Endothelial cell of umbilical vein (primary cell): ENCODE measurements around the gene SEMA5A. TPM values are rescaled to one million over a fixed set of nuclear protein-coding genes. Genes with fewer than 3 reads are reported as not detected.

Source experiments
- BruUV-seq: library from RNA; stranded (reverse); fragments of 400-500 nt; replicated peaks from 2 replicates; lab custom pipeline; 2021; lab: Mats Ljungman, UMichigan
- CTCF ChIA-PET: fragments of 300-600, 350-600 bp; sonication (Branson Sonifier 250); formaldehyde crosslinking; loops from one replicate; lab custom pipeline; 2021; ENCODE audit warnings: antibody characterized with exemption, inconsistent platforms; lab: Charles Lee
- POLR2A ChIA-PET: fragments of 300-600, 350-600 bp; sonication (Branson Sonifier 250); formaldehyde crosslinking; loops from one replicate; lab custom pipeline; 2021; ENCODE audit warnings: antibody characterized with exemption, inconsistent platforms; lab: Charles Lee
- DNase-seq: peaks from one replicate; pipeline ENCODE4 v3.0.0-alpha.2; 2011; ENCODE audit warnings: low read depth, low spot score
- FAIRE-seq: peaks from 2 replicates; lab custom pipeline; 2011; peaks lifted over from hg19 to GRCh38; lab: Jason Lieb, UNC
- H2AFZ ChIP-seq: 2 replicates; pipeline ENCODE4 v1.6.0; 2012; ENCODE audit warnings: low read depth, low read length, control low read depth, inconsistent platforms
- H3K27ac ChIP-seq: 2 replicates; pipeline ENCODE4 v1.5.1; 2011; ENCODE audit warnings: low read depth, mild to moderate bottlenecking, control low read depth, low read length, moderate library complexity; ENCODE audit not compliant: insufficient read depth
- H3K27me3 ChIP-seq, 2 experiments: 2 replicates each; pipeline versions ENCODE4 v1.6.0 to v1.6.1; 2011; ENCODE audit warnings: low read length in 2 of 2, mixed read lengths in 1 of 2; ENCODE audit not compliant: control insufficient read depth in 2 of 2, insufficient read depth in 2 of 2
- H3K36me3 ChIP-seq, 2 experiments: 2 replicates in 1 of 2; 3 replicates in 1 of 2; pipeline ENCODE4 v1.5.1; 2011; ENCODE audit warnings: low read length in 2 of 2, mild to moderate bottlenecking in 1 of 2, moderate library complexity in 1 of 2; ENCODE audit not compliant: control insufficient read depth in 2 of 2, insufficient read depth in 2 of 2; ENCODE audit errors: extremely low read depth in 1 of 2
- H3K4me1 ChIP-seq: 3 replicates; pipeline ENCODE4 v1.5.1; 2011; ENCODE audit warnings: mild to moderate bottlenecking, low read length; ENCODE audit not compliant: control insufficient read depth, insufficient read depth; ENCODE audit errors: extremely low read depth
- H3K4me2 ChIP-seq: 2 replicates; pipeline ENCODE4 v1.6.1; 2011; ENCODE audit warnings: low read length, control low read depth, mixed read lengths; ENCODE audit not compliant: insufficient read depth
- H3K4me3 ChIP-seq, 3 experiments: fragments of 200-600 bp in 1 of 3; sonication (generic), shearing (Covaris generic) in 1 of 3; replicated peaks in 1 of 3; 2 replicates each; pipeline ENCODE4 v1.5.1; 2011 to 2016; ENCODE audit warnings: control low read depth in 3 of 3, low read length in 3 of 3, mild to moderate bottlenecking in 2 of 3, inconsistent platforms in 1 of 3, low read depth in 1 of 3, moderate library complexity in 1 of 3; ENCODE audit not compliant: insufficient read depth in 1 of 3
- H3K79me2 ChIP-seq: 2 replicates; pipeline ENCODE4 v1.6.0; 2012; ENCODE audit warnings: low read length, inconsistent platforms; ENCODE audit not compliant: control insufficient read depth, insufficient read depth
- H3K9ac ChIP-seq: replicated peaks from 2 replicates; pipeline ENCODE3; 2011; ENCODE audit warnings: low read length, control low read depth; ENCODE audit not compliant: insufficient read depth; ENCODE audit errors: extremely low read depth
- H3K9me1 ChIP-seq: replicated peaks from 3 replicates; pipeline ENCODE4 v1.6.0; 2011; ENCODE audit warnings: mild to moderate bottlenecking, low read length; ENCODE audit not compliant: control insufficient read depth, insufficient read depth; ENCODE audit errors: extremely low read depth
- H3K9me3 ChIP-seq: replicated peaks from 2 replicates; pipeline ENCODE4 v1.5.1; 2012; ENCODE audit warnings: low read length, inconsistent platforms; ENCODE audit not compliant: control insufficient read depth, insufficient read depth
- H4K20me1 ChIP-seq: replicated peaks from 2 replicates; pipeline ENCODE3; 2011; ENCODE audit warnings: mild to moderate bottlenecking, low read length; ENCODE audit not compliant: control insufficient read depth, insufficient read depth; ENCODE audit errors: extremely low read depth
- CTCF ChIP-seq, 2 donors: IDR thresholded peaks; 1 replicate in 1 of 2; 2 replicates in 1 of 2; pipeline ENCODE4 v1.5.1; 2011; ENCODE audit warnings: low read length in 2 of 2, mild to moderate bottlenecking in 2 of 2, moderate library complexity in 2 of 2, control low read depth in 1 of 2, inconsistent platforms in 1 of 2, low read depth in 1 of 2; ENCODE audit not compliant: insufficient read depth in 1 of 2; ENCODE audit errors: extremely low read depth in 1 of 2
- EZH2 ChIP-seq: IDR thresholded peaks from 2 replicates; pipeline ENCODE4 v1.6.1; 2012; ENCODE audit warnings: borderline replicate concordance, low read depth, mild to moderate bottlenecking, moderate library complexity, low read length, inconsistent platforms; ENCODE audit not compliant: severe bottlenecking
- FOS ChIP-seq: IDR thresholded peaks from 2 replicates; pipeline ENCODE4 v1.6.1; 2011; ENCODE audit warnings: mild to moderate bottlenecking, low read length, moderate library complexity, borderline replicate concordance; ENCODE audit not compliant: insufficient read depth
- GATA2 ChIP-seq: IDR thresholded peaks from 2 replicates; pipeline ENCODE4 v1.7.0; 2011; ENCODE audit warnings: low read depth, mild to moderate bottlenecking, moderate library complexity, mixed read lengths, low read length; ENCODE audit not compliant: insufficient read length, insufficient read depth
- JUN ChIP-seq: IDR thresholded peaks from 2 replicates; pipeline ENCODE4 v1.6.1; 2011; ENCODE audit warnings: borderline replicate concordance, low read depth; ENCODE audit not compliant: insufficient read length, insufficient read depth
- MAX ChIP-seq: IDR thresholded peaks from 2 replicates; pipeline ENCODE4 v1.6.1; 2011; ENCODE audit not compliant: insufficient read depth, insufficient read length
- MYC ChIP-seq: IDR thresholded peaks from one replicate; pipeline ENCODE4 v1.6.1; 2011; ENCODE audit warnings: mild to moderate bottlenecking, low read depth, low read length
- POLR2A ChIP-seq: IDR thresholded peaks from 2 replicates; pipeline ENCODE4 v1.6.1; 2012; ENCODE audit warnings: low read depth, mild to moderate bottlenecking, control low read depth, low read length
- POLR2AphosphoS5 ChIP-seq: IDR thresholded peaks from 2 replicates; pipeline ENCODE4 v1.6.1; 2012; ENCODE audit warnings: low read depth, mild to moderate bottlenecking, control low read depth, low read length, moderate library complexity; ENCODE audit not compliant: insufficient read depth
- dilution Hi-C: fragments of 300-500 bp; cut with MboI; formaldehyde crosslinking; loops from one replicate; pipeline ENCODE4 v1.15.0; 2019; ENCODE audit warnings: low sequenced_read_pairs; ENCODE audit not compliant: extremely low pct_ligation_motif_present
- intact Hi-C: fragments of 100-400 bp; cut with micrococcal nuclease; formaldehyde crosslinking; loops from one replicate; pipeline ENCODE4 v1.10.0; 2022
- polyA plus RNA-seq, 4 experiments: library from polyadenylated mRNA; depleted of rRNA in 3 of 4; stranded (reverse) in 3 of 4; unstranded in 1 of 4; fragments of >200 nt; gene quantifications; 2 replicates each; pipeline versions ENCODE4 v1.2.1 to v1.2.3, GENCODE V29; 2011 to 2012; ENCODE audit warnings: missing spikeins in 1 of 4
- total RNA-seq: library from RNA; stranded (reverse); gene quantifications from 2 replicates; pipeline ENCODE4 v1.2.3, GENCODE V29; 2021

SEMA5A gene
- total and polyA plus RNA-seq, 2 donors (not counting 3 experiments of a cell fraction or from before 2014, with no cell fraction given): 0.04 to 0.06 TPM

- H3K4me3 ChIP-seq: no peak overlapping the region
- CTCF ChIA-PET: no interaction called here
Measured at GRCh38 chr5:9468060-9468388, 77.9 kb downstream of the SEMA5A start.

More at GRCh38 chr5:9468060-9468388, 77.9 kb downstream of the SEMA5A start:
- FAIRE-seq (no peak), DNase-seq (no peak)
- Histone ChIP-seq H3K4me1 (no peaks in the 10 kb centered on the region), H3K9ac (no peak overlapping the region), H3K27me3 (no peaks in the 10 kb centered on the region), H3K9me3 (no peaks in the 10 kb centered on the region), H3K27ac (no peak overlapping the region), H2AFZ (no peak overlapping the region), H3K9me1 (no peaks in the 10 kb centered on the region), H4K20me1 (no peaks in the 10 kb centered on the region), H3K79me2 (no peaks in the 10 kb centered on the region), H3K36me3 (no peaks in the 10 kb centered on the region), H3K4me2 (no peak overlapping the region)
- TF ChIP-seq MAX (no peak), CTCF (IDR thresholded peaks at IDR 0.05; ENCODE audit: extremely low read depth in 1 of 2, insufficient read depth in 1 of 2, low read depth in 1 of 2, low read length in 2 of 2) (no peak), POLR2A (no peak), MYC (no peak), FOS (no peak), EZH2 (no peak), POLR2AphosphoS5 (no peak), GATA2 (no peak), JUN (no peak)
- no TSS peak for BruUV-seq
- POLR2A ChIA-PET: no interaction called here
- intact Hi-C loops (no loop called here), dilution Hi-C loops (no loop called here)
